Trophoblast cell (in vitro differentiated cells and primary cell): ENCODE measurements around the gene PRM3.

Experiments used
- DNase-seq, 2 donors: peaks; one replicate each; pipeline ENCODE4 v3.0.0-alpha.2; 2016
- H2AFZ ChIP-seq: 2 replicates; pipeline ENCODE4 v1.6.1; 2013; ENCODE audit warnings: low read length, moderate library complexity, mild to moderate bottlenecking; ENCODE audit not compliant: insufficient read depth, poor library complexity
- H2AK5ac ChIP-seq: 2 replicates; pipeline ENCODE4 v1.6.1; 2013; ENCODE audit warnings: mild to moderate bottlenecking, low read length
- H2BK120ac ChIP-seq: 2 replicates; pipeline ENCODE4 v1.6.1; 2013; ENCODE audit warnings: low read length, mild to moderate bottlenecking, moderate library complexity; ENCODE audit not compliant: insufficient read depth, poor library complexity
- H2BK12ac ChIP-seq: 2 replicates; pipeline ENCODE4 v1.6.1; 2013; ENCODE audit warnings: mild to moderate bottlenecking, low read length, moderate library complexity
- H2BK5ac ChIP-seq: 2 replicates; pipeline ENCODE4 v1.6.1; 2013; ENCODE audit warnings: low read length, low read depth, moderate library complexity, mild to moderate bottlenecking; ENCODE audit not compliant: poor library complexity
- H3K14ac ChIP-seq: 2 replicates; pipeline ENCODE4 v1.6.1; 2013; ENCODE audit warnings: mild to moderate bottlenecking, low read length
- H3K18ac ChIP-seq: 2 replicates; pipeline ENCODE4 v1.6.1; 2013; ENCODE audit warnings: mild to moderate bottlenecking, low read length
- H3K23ac ChIP-seq: 2 replicates; pipeline ENCODE4 v1.6.1; 2013; ENCODE audit warnings: low read length
- H3K27ac ChIP-seq: 2 replicates; pipeline ENCODE4 v1.5.1; 2013; ENCODE audit warnings: low read depth, mild to moderate bottlenecking, inconsistent platforms, low read length, moderate library complexity
- H3K27me3 ChIP-seq: 2 replicates; pipeline ENCODE4 v1.6.1; 2013; ENCODE audit warnings: inconsistent platforms, mild to moderate bottlenecking, low read length, moderate library complexity; ENCODE audit not compliant: insufficient read depth
- H3K36me3 ChIP-seq, 2 experiments: 1 replicate in 1 of 2; 2 replicates in 1 of 2; pipeline ENCODE4 v1.6.1; 2013; ENCODE audit warnings: low read length in 2 of 2, mild to moderate bottlenecking in 2 of 2, moderate library complexity in 1 of 2; ENCODE audit not compliant: insufficient read depth in 2 of 2, control insufficient read depth in 1 of 2
- H3K4ac ChIP-seq: 2 replicates; pipeline ENCODE4 v1.6.1; 2013; ENCODE audit warnings: low read depth, mild to moderate bottlenecking, low read length, moderate library complexity
- H3K4me1 ChIP-seq, 2 experiments: 1 replicate in 1 of 2; 2 replicates in 1 of 2; pipeline ENCODE4 v1.6.1; 2013; ENCODE audit warnings: low read length in 2 of 2, mild to moderate bottlenecking in 2 of 2, moderate library complexity in 1 of 2; ENCODE audit not compliant: insufficient read depth in 2 of 2, control insufficient read depth in 1 of 2
- H3K4me2 ChIP-seq: 2 replicates; pipeline ENCODE4 v1.6.1; 2013; ENCODE audit warnings: inconsistent platforms, mild to moderate bottlenecking, low read length, moderate library complexity
- H3K4me3 ChIP-seq: 2 replicates; pipeline ENCODE4 v1.5.1; 2013; ENCODE audit warnings: mild to moderate bottlenecking, low read depth, low read length, inconsistent platforms
- H3K79me1 ChIP-seq: one replicate; pipeline ENCODE4 v1.6.1; 2013; ENCODE audit warnings: low read length
- H3K79me2 ChIP-seq: 2 replicates; pipeline ENCODE4 v1.6.1; 2013; ENCODE audit warnings: low read length, mild to moderate bottlenecking; ENCODE audit not compliant: control insufficient read depth, insufficient read depth, poor library complexity
- H3K9ac ChIP-seq: 2 replicates; pipeline ENCODE4 v1.6.1; 2013; ENCODE audit warnings: mild to moderate bottlenecking, low read length
- H3K9me3 ChIP-seq: 2 replicates; pipeline ENCODE4 v1.6.1; 2013; ENCODE audit warnings: low read depth, mild to moderate bottlenecking, control low read depth, inconsistent platforms, low read length; ENCODE audit not compliant: insufficient read depth
- H4K12ac ChIP-seq: 2 replicates; pipeline ENCODE4 v1.6.1; 2013; ENCODE audit warnings: low read depth, mild to moderate bottlenecking, low read length, moderate library complexity
- H4K8ac ChIP-seq: 2 replicates; pipeline ENCODE4 v1.6.1; 2013; ENCODE audit warnings: low read depth, mild to moderate bottlenecking, low read length, moderate library complexity
- H4K91ac ChIP-seq: one replicate; pipeline ENCODE4 v1.6.1; 2013; ENCODE audit warnings: low read depth, mild to moderate bottlenecking, low read length, moderate library complexity
- WGBS: extraction: QIAGEN DNeasy Blood & Tissue Kit; methylation state at CpG from one replicate; pipeline ENCODE4 v1.1.7; 2013; ENCODE audit warnings: missing lambda C conversion rate; ENCODE audit not compliant: insufficient read length, insufficient coverage; ENCODE audit errors: extremely low coverage; 5-methylcytosine and 5-hydroxymethylcytosine counted together

The PRM3 gene

GRCh38 chr16:11265124-11265523, 8.3 kb downstream of the PRM3 start:
- Histone ChIP-seq H3K36me3 (no peaks in the 10 kb centered on the region), H2BK12ac (no peak overlapping the region), H3K4me2 (no peak overlapping the region), H3K4ac (no peak overlapping the region), H3K79me1 (peaks cover 4% of the 10 kb centered on the region), H2AFZ (no peak overlapping the region), H3K9ac (no peak overlapping the region), H4K12ac (no peak overlapping the region), H3K4me1 (peaks cover 12% of the 10 kb centered on the region in 2 experiments), H3K18ac (no peak overlapping the region), H3K14ac (no peak overlapping the region), H3K4me3 (no peak overlapping the region), H4K91ac (no peak overlapping the region), H3K23ac (no peak overlapping the region), H3K9me3 (no peaks in the 10 kb centered on the region), H3K79me2 (no peaks in the 10 kb centered on the region), H4K8ac (no peak overlapping the region), H3K27me3 (no peaks in the 10 kb centered on the region), H3K27ac (no peak overlapping the region), H2BK120ac (no peak overlapping the region), H2AK5ac (no peak overlapping the region), H2BK5ac (no peak overlapping the region)
- DNase-seq: no peak
- WGBS: no CpG with 5 or more reads among the region's 7 CpGs

- no peaks in the 10 kb centered on the region for H3K27me3 ChIP-seq
- DNase-seq: no peak
- no peak overlapping the region for H4K91ac ChIP-seq
- H2AFZ ChIP-seq: no peak overlapping the region
- no CpG with 5 or more reads among the region's 9 CpGs for WGBS
- no peak overlapping the region for H2BK120ac ChIP-seq
- no peak overlapping the region for H3K23ac ChIP-seq
- no peak overlapping the region for H2BK12ac ChIP-seq
- H3K4me3 ChIP-seq: no peak overlapping the region
- peaks cover 14 to 16% of the 10 kb centered on the region in 2 experiments for H3K4me1 ChIP-seq
- no peak overlapping the region for H3K9ac ChIP-seq
- no peaks in the 10 kb centered on the region for H3K36me3 ChIP-seq
- H3K4ac ChIP-seq: no peak overlapping the region
- no peak overlapping the region for H2BK5ac ChIP-seq
- no peak overlapping the region for H3K14ac ChIP-seq
- no peak overlapping the region for H3K27ac ChIP-seq
- no peaks in the 10 kb centered on the region for H3K79me2 ChIP-seq
- H3K79me1 ChIP-seq: peaks cover 4% of the 10 kb centered on the region
- no peak overlapping the region for H4K8ac ChIP-seq
- H3K18ac ChIP-seq: no peak overlapping the region
- H3K9me3 ChIP-seq: no peaks in the 10 kb centered on the region
- no peak overlapping the region for H3K4me2 ChIP-seq
- H4K12ac ChIP-seq: no peak overlapping the region
- no peak overlapping the region for H2AK5ac ChIP-seq
Measured at GRCh38 chr16:11264155-11264832, 9.1 kb downstream of the PRM3 start.

GRCh38 chr16:11263737-11264136, 9.7 kb downstream of the PRM3 start:
- Histone ChIP-seq H4K8ac (no peak overlapping the region), H3K27ac (no peak overlapping the region), H4K91ac (no peak overlapping the region), H3K79me1 (peaks cover 4% of the 10 kb centered on the region), H3K4me2 (no peak overlapping the region), H2AFZ (no peak overlapping the region), H2AK5ac (no peak overlapping the region), H3K9me3 (peaks cover 2% of the 10 kb centered on the region), H3K23ac (no peak overlapping the region), H3K9ac (no peak overlapping the region), H3K4me3 (no peak overlapping the region), H3K36me3 (no peaks in the 10 kb centered on the region), H3K27me3 (no peaks in the 10 kb centered on the region), H2BK5ac (no peak overlapping the region), H3K14ac (no peak overlapping the region), H3K79me2 (no peaks in the 10 kb centered on the region), H3K4ac (no peak overlapping the region), H2BK12ac (no peak overlapping the region), H4K12ac (no peak overlapping the region), H2BK120ac (no peak overlapping the region), H3K4me1 (peaks cover 14 to 16% of the 10 kb centered on the region in 2 experiments), H3K18ac (no peak overlapping the region)
- WGBS: no CpG with 5 or more reads among the region's 4 CpGs
- DNase-seq: no peak

GRCh38 chr16:11262915-11263314, 10.5 kb downstream of the PRM3 start:
- Histone ChIP-seq H3K18ac (no peak overlapping the region), H3K79me2 (no peaks in the 10 kb centered on the region), H3K23ac (no peak overlapping the region), H3K9me3 (peaks cover 2% of the 10 kb centered on the region), H2BK12ac (no peak overlapping the region), H2AFZ (no peak overlapping the region), H2AK5ac (no peak overlapping the region), H3K79me1 (peaks cover 4% of the 10 kb centered on the region), H3K27me3 (no peaks in the 10 kb centered on the region), H3K4me1 (peaks cover 14 to 16% of the 10 kb centered on the region in 2 experiments), H3K9ac (no peak overlapping the region), H2BK5ac (no peak overlapping the region), H4K91ac (no peak overlapping the region), H3K14ac (no peak overlapping the region), H4K12ac (no peak overlapping the region), H4K8ac (no peak overlapping the region), H3K4me3 (no peak overlapping the region), H3K4ac (no peak overlapping the region), H2BK120ac (no peak overlapping the region), H3K36me3 (no peaks in the 10 kb centered on the region), H3K4me2 (no peak overlapping the region), H3K27ac (no peak overlapping the region)
- no peak for DNase-seq
- whole genome bisulfite sequencing: no CpG with 5 or more reads among the region's 8 CpGs
